Measurements from ENCODE around the gene PIEZO1. TPM values are rescaled to one million over a fixed set of nuclear protein-coding genes. Genes with fewer than 3 reads are reported as not detected.

The PIEZO1 gene
- total and polyA plus RNA-seq, 2 donors (not counting 1 experiment from before 2014, with no cell fraction given) = 94.5 to 313 TPM

GRCh38 chr16:88712362-88712979, 72.5 kb downstream of the PIEZO1 start:
- no peak overlapping the region for H2AFZ ChIP-seq (ENCODE audit: low read length)
- DNase-seq (ENCODE audit: low read depth in 2 of 2) = no peak
- no peaks in the 10 kb centered on the region for H3K4me1 ChIP-seq (ENCODE audit: control insufficient read depth, extremely low read depth, insufficient read depth, low read length)
- H3K27ac ChIP-seq (ENCODE audit: insufficient read depth, low read length) = no peak overlapping the region
- peaks cover 35% of the 10 kb centered on the region for H3K36me3 ChIP-seq (ENCODE audit: control insufficient read depth, insufficient read depth, low read length)
- no peaks in the 10 kb centered on the region for H3K9me3 ChIP-seq (ENCODE audit: control insufficient read depth, insufficient read depth, low read depth, low read length)
- peaks cover 17% of the 10 kb centered on the region for H3K79me2 ChIP-seq (ENCODE audit: control insufficient read depth, insufficient read depth, low read length)
- no peaks in the 10 kb centered on the region for H3K27me3 ChIP-seq (ENCODE audit: control insufficient read depth, insufficient read depth, low read length)
- H3K9ac ChIP-seq (ENCODE audit: insufficient read depth, low read length) = no peak overlapping the region
- H4K20me1 ChIP-seq (ENCODE audit: control insufficient read depth, extremely low read depth, insufficient read depth, low read length) = no peaks in the 10 kb centered on the region
- TF ChIP-seq CTCF (conservative IDR thresholded peaks at IDR 0.05 in 1 of 2, IDR thresholded peaks at IDR 0.05 in 1 of 2; ENCODE audit: low read depth in 1 of 2, low read length in 2 of 2) (no peak), EZH2 (IDR thresholded peaks at IDR 0.05; ENCODE audit: low read length, missing control alignments) (no peak)
- H3K4me3 ChIP-seq (replicated peaks in 1 of 4; ENCODE audit: control extremely low read depth in 1 of 4, insufficient read depth in 1 of 4, low read depth in 3 of 4, low read length in 4 of 4) = no peak overlapping the region
- no peak overlapping the region for H3K4me2 ChIP-seq (ENCODE audit: extremely low read depth, insufficient read depth, low read length)

- Histone ChIP-seq H3K27ac (ENCODE audit: insufficient read depth, low read length) (no peak overlapping the region), H4K20me1 (ENCODE audit: control insufficient read depth, extremely low read depth, insufficient read depth, low read length) (no peaks in the 10 kb centered on the region), H3K36me3 (ENCODE audit: control insufficient read depth, insufficient read depth, low read length) (peaks cover 33% of the 10 kb centered on the region), H3K79me2 (ENCODE audit: control insufficient read depth, insufficient read depth, low read length) (peaks cover 23% of the 10 kb centered on the region), H3K4me3 (replicated peaks in 1 of 4; ENCODE audit: control extremely low read depth in 1 of 4, insufficient read depth in 1 of 4, low read depth in 3 of 4, low read length in 4 of 4) (no peak overlapping the region), H3K4me1 (ENCODE audit: control insufficient read depth, extremely low read depth, insufficient read depth, low read length) (no peaks in the 10 kb centered on the region), H3K9me3 (ENCODE audit: control insufficient read depth, insufficient read depth, low read depth, low read length) (no peaks in the 10 kb centered on the region), H3K27me3 (ENCODE audit: control insufficient read depth, insufficient read depth, low read length) (no peaks in the 10 kb centered on the region), H2AFZ (ENCODE audit: low read length) (no peak overlapping the region), H3K9ac (ENCODE audit: insufficient read depth, low read length) (no peak overlapping the region), H3K4me2 (ENCODE audit: extremely low read depth, insufficient read depth, low read length) (no peak overlapping the region)
- TF ChIP-seq EZH2 (IDR thresholded peaks at IDR 0.05; ENCODE audit: low read length, missing control alignments) (no peak), CTCF (conservative IDR thresholded peaks at IDR 0.05 in 1 of 2, IDR thresholded peaks at IDR 0.05 in 1 of 2; ENCODE audit: low read depth in 1 of 2, low read length in 2 of 2) (no peak)
- DNase-seq (ENCODE audit: low read depth in 2 of 2) = no peak
Measured at GRCh38 chr16:88711750-88712340, 73.2 kb downstream of the PIEZO1 start.

GRCh38 chr16:88710556-88710955, 74.5 kb downstream of the PIEZO1 start:
- no peak for DNase-seq (ENCODE audit: low read depth in 2 of 2)
- H4K20me1 ChIP-seq (ENCODE audit: control insufficient read depth, extremely low read depth, insufficient read depth, low read length) = no peaks in the 10 kb centered on the region
- TF ChIP-seq EZH2 (IDR thresholded peaks at IDR 0.05; ENCODE audit: low read length, missing control alignments) = no peak
- no peak for TF ChIP-seq CTCF (conservative IDR thresholded peaks at IDR 0.05 in 1 of 2, IDR thresholded peaks at IDR 0.05 in 1 of 2; ENCODE audit: low read depth in 1 of 2, low read length in 2 of 2)
- no peak overlapping the region for H3K4me2 ChIP-seq (ENCODE audit: extremely low read depth, insufficient read depth, low read length)
- H3K36me3 ChIP-seq (ENCODE audit: control insufficient read depth, insufficient read depth, low read length) = peaks cover 21% of the 10 kb centered on the region
- no peak overlapping the region for H3K4me3 ChIP-seq (replicated peaks in 1 of 4; ENCODE audit: control extremely low read depth in 1 of 4, insufficient read depth in 1 of 4, low read depth in 3 of 4, low read length in 4 of 4)
- no peak overlapping the region for H3K27ac ChIP-seq (ENCODE audit: insufficient read depth, low read length)
- no peak overlapping the region for H2AFZ ChIP-seq (ENCODE audit: low read length)
- H3K9ac ChIP-seq (ENCODE audit: insufficient read depth, low read length) = no peak overlapping the region
- H3K79me2 ChIP-seq (ENCODE audit: control insufficient read depth, insufficient read depth, low read length) = peaks cover 28% of the 10 kb centered on the region
- H3K27me3 ChIP-seq (ENCODE audit: control insufficient read depth, insufficient read depth, low read length) = no peaks in the 10 kb centered on the region
- no peaks in the 10 kb centered on the region for H3K4me1 ChIP-seq (ENCODE audit: control insufficient read depth, extremely low read depth, insufficient read depth, low read length)
- no peaks in the 10 kb centered on the region for H3K9me3 ChIP-seq (ENCODE audit: control insufficient read depth, insufficient read depth, low read depth, low read length)

Data from fibroblast of lung (primary cell).